HG03439 (cell line): ENCODE data around the gene GSS.

Experiments used
- ATAC-seq: cut with Tn5 transposase; IDR thresholded peaks from one replicate; pipeline ENCODE4 v1.9.1; 2021; ENCODE audit warnings: mild to moderate bottlenecking, moderate library complexity; ENCODE audit not compliant: unreplicated experiment

GSS gene

GRCh38 chr20:34949120-34949519 is 6.5 kb downstream of the GSS start:
- ATAC-seq, result no peak

GRCh38 chr20:34948030-34948429 is 7.6 kb downstream of the GSS start:
- no peak for ATAC-seq

DNA sequence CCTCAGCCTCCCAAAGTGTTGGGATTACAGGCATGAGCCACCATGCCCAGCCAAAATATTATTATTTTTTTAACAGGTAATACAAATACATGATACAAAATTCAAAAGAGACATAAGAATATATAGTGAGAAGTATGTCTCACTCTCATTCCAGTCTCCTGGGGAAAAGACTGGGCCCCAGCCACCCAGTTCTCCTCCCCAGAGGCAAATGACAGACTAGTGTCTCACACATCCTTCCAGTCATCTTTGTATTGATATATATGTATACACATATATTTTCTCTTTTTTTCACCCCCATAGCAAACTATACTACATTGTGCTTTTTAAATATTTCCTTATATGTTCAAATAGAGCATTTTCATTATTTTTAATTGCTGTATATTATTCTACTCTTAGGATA is 8.3 kb downstream of the GSS start:
- no peak for ATAC-seq

GRCh38 chr20:34946661-34947060 is 8.9 kb downstream of the GSS start:
- no peak for ATAC-seq

DNA sequence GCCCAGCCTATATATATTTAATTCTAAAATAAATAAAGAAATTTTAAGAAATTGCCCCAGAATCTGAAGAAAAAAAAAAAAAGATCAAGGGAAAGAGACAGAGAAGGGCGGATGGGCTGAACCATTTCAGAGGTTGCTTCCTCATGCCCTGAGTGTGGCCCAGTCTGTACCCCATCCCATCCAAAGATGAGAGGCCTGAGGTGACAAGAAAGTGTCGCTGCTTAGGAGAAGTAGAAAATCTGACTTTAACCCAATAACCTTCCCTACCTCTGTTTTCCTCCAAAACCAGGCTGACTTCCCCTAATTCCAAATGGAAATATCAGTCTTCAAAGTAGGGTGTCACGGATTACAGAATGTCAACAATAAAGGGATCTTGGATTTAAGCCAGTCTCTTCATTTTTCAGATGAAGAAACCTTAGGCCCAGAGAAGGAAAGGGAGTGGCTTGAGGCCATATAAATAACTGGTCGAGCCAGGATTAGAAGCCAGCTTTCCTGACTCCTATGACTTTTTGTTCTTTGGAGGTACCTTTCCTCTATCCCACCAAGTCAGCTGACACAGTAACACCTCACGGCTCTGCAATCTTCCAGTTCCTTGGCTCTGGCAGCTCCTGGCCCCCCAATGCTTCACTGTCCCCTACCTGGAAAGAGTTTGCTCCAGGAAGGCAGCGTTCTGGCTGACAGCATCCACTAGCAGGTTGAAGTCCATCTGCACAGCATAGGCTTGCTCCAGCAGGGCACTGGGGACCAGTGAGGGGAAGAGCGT is 10.1 kb downstream of the GSS start:
- ATAC-seq, result no peak

DNA sequence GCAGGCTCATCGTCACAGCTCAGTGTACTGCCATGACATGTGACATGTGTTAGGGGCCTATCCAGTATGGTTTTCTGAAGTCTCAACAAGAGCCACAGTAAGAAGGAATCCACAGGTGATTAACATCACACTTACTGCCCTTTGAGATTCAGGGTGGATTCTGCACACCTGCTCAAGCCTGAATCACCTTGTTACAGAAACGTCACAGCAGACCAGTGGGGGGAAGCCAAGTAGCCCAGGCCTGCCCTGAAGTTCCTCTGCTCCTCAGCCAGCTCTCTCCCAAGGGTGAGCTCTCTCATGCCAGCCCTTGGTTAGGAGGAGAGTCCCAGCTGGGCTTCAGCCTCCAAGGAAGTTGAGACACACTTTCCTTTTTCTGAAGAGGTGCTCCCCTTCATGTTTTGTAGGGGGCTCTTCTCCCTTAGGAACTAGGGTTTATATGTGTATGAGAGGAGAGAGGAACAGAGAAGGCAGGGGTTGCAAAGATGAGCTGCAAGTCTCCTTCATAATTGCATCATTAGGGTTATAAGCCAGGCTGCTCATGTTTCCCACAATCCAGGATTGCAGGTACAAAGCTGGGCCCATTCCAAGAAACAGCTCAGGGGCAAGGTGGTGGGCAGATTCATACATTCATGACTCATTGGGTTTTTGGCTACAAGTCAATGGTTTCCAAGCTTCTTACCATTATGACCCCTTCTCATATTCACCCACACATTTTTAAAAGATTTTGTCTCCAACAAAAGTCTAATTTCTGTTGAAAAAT is 11.6 kb downstream of the GSS start:
- no peak for ATAC-seq

DNA sequence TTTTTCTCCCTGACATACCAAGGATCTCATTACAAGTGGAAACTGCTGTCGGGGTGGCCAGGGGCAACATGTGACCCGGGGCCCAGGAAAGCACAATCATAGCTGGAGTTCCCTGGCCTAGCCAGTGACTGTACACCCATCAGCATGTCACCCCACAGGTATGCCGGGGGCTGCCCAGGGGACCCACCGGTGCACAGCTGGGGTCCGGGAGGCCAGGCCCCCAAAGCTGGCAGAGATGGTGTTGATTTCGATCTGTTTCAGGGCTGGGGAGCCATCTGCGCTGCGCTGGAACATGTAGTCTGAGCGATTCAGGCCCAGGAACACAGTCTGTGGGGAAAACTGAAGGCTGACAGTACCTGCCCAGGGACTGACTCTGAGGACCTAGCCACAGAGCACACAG is 13.3 kb downstream of the GSS start:
- ATAC-seq, result no peak

DNA sequence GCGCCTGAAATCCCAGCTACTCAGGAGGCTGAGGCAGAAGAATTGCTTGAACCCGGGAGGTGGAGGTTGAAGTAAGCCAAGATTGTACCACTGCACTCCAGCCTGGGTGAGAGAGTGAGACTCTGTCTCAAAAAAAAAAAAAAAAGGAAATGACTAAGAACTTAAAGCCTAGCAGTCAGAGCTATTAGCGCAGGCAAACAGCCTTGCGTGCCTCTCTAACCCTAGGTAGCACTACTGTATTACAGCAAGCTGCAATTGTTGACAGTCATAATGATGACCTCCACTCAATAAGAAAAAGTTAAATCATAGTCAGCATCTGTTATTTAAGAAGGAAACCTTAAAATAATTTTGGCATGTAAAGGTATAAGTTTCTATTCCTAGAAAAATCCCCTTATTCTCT is 14.4 kb downstream of the GSS start:
- ATAC-seq, result no peak

- no peak for ATAC-seq
Observed at GRCh38 chr20:34940081-34940481, 15.5 kb downstream of the GSS start.

GRCh38 chr20:34938466-34939163 is 17.0 kb downstream of the GSS start:
- no peak for ATAC-seq

DNA sequence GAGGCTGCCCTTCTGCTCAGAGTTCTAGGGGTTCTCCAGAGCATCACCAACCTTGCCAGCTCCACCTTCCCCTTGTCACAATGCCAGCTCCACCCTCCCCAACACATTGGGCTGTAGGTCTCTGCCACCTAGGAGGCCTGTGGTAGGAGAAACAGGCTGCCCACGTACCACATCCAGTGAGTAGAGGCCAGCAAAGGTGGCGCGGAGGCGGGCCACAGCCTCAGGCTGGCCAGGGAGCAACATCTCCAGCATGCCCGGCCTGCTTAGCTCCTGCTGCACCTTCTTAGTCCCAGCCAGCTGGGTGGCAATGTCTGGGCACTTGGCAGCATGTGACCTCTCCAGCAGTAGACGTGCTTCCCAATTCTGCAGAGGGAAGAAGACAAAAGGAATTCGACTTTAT is 23.8 kb downstream of the GSS start:
- no peak for ATAC-seq

DNA sequence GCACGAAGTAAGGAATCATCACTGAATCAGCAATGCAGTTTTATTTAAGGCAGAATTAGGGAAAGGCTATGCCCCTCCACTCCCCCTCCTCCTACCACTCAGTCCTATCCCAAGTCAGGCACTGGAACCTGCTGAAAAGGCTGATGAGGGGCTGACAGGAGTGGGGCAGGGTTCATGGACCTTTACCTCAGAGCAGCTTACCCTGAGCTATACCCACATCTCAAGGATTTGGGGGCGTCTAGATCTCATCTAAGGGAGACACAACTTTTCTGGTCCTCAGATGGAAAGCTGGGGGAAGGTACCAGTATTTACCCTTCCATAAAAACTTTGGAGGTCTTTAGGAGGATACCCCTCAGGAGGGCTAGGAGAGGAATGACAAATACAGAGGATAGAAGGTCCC is 27.2 kb downstream of the GSS start:
- no peak for ATAC-seq

- ATAC-seq, result no peak
Observed at GRCh38 chr20:34927736-34928135, 27.9 kb downstream of the GSS start.

DNA sequence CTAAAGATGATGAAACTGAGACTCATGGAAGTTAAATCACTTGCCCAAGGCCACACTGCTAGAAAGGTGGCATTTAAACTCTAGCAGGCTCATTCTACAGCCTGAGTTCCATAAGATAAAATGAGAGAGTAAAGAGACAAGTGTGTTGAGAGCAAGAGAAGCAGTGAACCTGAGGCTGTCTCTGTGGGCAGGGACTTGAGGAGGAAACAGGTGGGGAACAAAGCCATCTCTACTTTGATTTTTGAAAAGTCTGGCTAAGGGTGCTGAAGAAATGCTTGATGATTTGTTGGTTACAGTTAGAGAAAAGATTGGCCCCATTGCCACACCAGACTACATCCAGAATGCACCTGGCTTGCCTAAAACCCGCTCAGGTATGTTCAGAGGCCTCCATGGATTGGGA is 29.0 kb downstream of the GSS start:
- no peak for ATAC-seq

DNA sequence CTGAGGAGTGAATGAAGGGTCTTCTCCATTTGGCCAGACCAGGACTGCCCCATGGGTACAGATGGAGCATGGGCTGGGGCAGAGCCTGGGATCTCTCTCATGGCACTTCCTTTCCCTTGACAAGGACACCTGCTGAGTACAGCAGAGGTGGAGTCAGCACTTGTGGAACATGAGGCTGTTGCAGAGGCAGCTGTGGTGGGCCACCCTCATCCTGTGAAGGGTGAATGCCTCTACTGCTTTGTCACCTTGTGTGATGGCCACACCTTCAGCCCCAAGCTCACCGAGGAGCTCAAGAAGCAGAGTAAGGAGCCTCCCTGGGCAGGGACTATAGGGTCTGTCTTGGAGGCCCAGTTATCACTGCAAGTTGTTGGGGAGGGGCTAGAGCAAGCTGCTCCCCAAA is 29.6 kb downstream of the GSS start:
- no peak for ATAC-seq

GRCh38 chr20:34925341-34925740 is 30.3 kb downstream of the GSS start:
- ATAC-seq, result no peak

GRCh38 chr20:34923414-34923813 is 32.2 kb downstream of the GSS start:
- ATAC-seq, result no peak

GRCh38 chr20:34922654-34923381 is 32.8 kb downstream of the GSS start:
- ATAC-seq, result no peak

- ATAC-seq, result no peak
Observed at GRCh38 chr20:34921436-34921835, 34.2 kb downstream of the GSS start.

DNA sequence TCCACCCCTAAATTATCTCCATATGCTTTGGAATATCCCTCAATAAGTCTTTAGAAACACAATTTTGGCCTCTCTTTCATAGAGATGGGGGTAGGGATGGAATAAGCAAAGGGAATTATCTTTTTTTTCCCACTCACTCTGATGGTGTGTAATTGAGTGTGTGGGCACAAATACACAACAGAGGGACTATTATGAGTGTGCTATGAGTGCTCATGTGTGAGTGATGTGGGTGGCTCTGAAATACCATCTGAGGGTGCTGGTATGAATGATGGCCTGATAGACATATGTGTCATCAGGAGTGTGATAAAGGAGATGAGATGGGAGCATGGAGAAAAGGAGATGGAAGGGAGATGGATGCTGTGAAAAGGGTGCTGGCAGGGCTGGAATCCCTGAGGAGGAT is 35.6 kb downstream of the GSS start:
- no peak for ATAC-seq

DNA sequence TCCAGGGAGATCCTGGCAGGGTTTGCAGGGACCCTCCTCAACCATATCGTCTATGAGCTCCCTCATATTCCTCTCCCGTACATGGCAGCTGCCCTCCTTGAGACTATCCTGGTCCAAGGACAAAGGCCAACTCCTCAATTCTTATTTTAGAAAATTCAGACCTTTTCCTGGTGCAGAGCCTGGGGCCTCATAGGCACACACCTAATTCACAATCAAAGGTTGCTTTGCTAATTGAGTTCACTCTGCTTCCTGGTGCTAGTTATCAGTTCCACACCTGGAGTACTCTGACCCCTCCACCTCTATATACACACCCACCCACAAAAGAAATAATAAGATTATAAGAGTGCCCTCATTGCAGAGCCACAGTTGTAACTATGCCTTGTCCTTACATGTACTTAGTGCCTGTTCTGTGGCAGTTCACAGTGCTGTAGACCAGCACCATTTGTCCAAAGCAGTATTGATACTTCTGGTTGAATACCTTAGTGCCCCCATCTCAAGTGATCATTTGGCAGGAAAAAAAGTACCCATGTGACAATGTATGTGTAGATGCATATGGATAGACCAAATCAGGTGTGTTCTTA is 38.7 kb downstream of the GSS start:
- no peak for ATAC-seq
